Measurements from ENCODE around the gene MLPH.

- TF ChIP-seq CERS6 (CRISPR knock-in tag; IDR thresholded peaks at IDR 0.05): no peak
- no peak for TF ChIP-seq GTF2F1 (IDR thresholded peaks at IDR 0.05; ENCODE audit: low read length)
- TF ChIP-seq ZNF281 (CRISPR knock-in tag; IDR thresholded peaks at IDR 0.05; ENCODE audit: borderline replicate concordance): no peak
- no peak for TF ChIP-seq ZNF329 (CRISPR knock-in tag; IDR thresholded peaks at IDR 0.05; ENCODE audit: low read depth)
- TF ChIP-seq ZKSCAN1 (IDR thresholded peaks at IDR 0.05; ENCODE audit: low read length): no peak
- no peak for TF ChIP-seq XRCC5 (optimal IDR thresholded peaks at IDR 0.05; ENCODE audit: low read length)
- TF ChIP-seq CC2D1A (CRISPR knock-in tag; IDR thresholded peaks at IDR 0.05): no peak
- no peak for TF ChIP-seq ZNF580 (CRISPR knock-in tag; IDR thresholded peaks at IDR 0.05; ENCODE audit: borderline replicate concordance, low read depth)
- TF ChIP-seq PHF8 (CRISPR knock-in tag; IDR thresholded peaks at IDR 0.05): no peak
- no peak for TF ChIP-seq HNRNPUL1 (IDR thresholded peaks at IDR 0.05; ENCODE audit: low read depth, low read length)
- no peak for TF ChIP-seq FOXM1 (CRISPR knock-in tag; IDR thresholded peaks at IDR 0.05)
Observed at GRCh38 chr2:237514474-237515130, 27.6 kb downstream of the MLPH start.
